Stimulated activated CD8-positive, alpha-beta memory T cell treated with anti-CD3 and anti-CD28 coated beads, Interleukin-4, amount 100 ng/mL, for 1 hour (primary cell): ENCODE data around the gene PSORS1C1.
"Not testable (repeated sequence)": the region's sequence is repeated elsewhere in the genome, so short reads cannot be mapped to it uniquely, and the experiment has no call there.

Experiments used
- DNase-seq, 2 donors: peaks; one replicate each; pipeline ENCODE4 v3.0.0-alpha.2; 2020; ENCODE audit warnings: low read depth in 2 of 2, low spot score in 1 of 2

Gene PSORS1C1

DNA sequence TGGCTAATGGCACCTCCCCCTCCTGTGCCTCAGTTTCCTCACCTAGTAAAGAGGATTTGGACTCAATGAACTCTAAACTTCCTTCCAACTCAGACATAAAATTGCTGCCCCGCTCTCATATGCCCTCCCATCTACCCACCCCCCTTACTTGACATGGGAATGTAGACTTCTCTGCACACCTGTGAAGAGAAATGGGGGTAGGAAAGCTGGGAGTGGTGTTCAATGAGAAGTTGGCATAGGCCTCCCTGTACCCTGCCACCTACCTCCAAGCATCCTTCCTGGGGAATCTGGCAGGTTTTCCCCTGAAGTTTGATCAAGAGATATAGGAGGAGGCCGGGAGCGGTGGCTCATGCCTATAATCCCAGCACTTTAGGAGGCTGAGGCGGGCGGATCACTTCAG lies 59.8 kb downstream of the PSORS1C1 start:
- DNase-seq = no peak

DNA sequence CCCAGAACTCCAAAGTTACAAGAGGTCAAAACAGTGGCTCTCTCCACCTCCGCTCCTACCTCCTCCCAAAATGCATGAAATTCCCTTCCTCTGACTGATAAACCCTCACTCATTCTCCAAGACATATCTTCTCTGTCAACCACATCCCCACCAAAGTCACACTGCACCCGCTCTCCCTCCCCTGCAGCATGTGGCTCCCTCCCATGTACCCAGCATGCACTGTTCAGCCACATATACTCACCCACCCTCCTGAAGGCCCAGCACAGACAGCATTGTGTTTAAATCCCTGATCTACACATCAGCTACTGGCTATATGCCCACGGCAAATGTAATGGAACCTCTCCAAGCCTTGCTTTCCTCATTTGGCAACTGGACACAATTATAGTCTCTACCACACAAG lies 61.4 kb downstream of the PSORS1C1 start:
- DNase-seq = no peak

DNA sequence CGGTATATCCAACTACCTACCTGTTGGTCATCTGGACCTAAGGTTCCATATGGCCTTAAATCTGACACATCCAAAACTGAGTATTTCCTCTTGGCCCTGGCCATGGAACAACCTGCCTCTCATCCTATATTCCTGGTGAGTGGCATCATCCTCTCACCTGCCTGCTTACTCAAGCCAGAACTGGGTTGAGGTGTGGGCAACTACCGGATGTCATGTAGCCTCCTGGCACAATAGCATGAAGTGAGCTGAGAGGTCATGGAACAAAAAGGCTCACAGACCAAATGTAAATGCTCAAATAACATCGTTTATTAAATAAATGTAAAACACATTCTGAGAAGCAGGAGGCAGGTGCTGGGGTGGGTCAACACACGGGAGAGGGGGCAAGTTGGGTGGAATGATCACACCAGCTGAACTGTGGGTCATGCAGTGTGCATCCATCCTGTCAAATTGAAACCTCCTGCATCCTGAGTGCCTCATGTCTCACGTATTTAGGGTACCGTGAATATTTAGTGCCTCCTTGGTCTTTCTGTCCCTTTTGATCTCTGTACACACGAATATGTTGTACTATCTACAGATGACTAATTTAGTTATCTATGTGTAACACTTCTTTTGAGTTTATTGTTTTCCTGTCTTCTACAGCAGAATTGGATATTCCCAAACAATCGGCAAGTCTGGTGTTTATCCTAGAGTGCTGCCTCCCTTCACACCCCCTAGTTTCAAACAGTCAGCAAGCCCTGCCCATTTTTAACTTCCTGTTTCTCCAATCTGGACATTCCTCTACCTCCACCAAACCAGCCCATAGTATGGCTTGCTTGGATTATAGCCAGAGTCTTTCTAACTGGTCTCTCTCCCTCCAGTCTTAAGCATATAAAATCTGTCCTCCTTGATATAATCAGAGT lies 63.8 kb downstream of the PSORS1C1 start:
- DNase-seq = no peak

- DNase-seq = no peak
Observed at GRCh38 chr6:31179042-31179386, 64.4 kb downstream of the PSORS1C1 start.

DNA sequence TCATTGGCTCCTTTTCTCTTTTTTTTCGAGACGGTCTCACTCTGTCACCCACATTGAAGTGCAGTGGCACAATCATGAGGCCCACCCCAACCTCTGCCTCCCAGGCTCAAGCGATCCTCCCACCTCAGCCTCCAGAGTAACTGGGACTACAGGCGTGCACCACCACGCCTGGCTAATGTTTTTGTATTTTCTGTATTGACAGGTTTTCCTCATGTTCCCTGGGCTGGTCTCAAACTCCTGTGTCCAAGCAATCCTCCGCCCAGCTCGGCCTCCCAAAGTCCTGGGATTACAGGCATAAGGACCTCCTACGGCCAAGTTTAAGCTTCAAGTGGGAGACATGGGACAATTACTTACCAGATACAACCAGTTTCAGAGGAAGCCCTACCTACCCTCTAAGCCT lies 65.3 kb downstream of the PSORS1C1 start:
- no peak for DNase-seq

DNA sequence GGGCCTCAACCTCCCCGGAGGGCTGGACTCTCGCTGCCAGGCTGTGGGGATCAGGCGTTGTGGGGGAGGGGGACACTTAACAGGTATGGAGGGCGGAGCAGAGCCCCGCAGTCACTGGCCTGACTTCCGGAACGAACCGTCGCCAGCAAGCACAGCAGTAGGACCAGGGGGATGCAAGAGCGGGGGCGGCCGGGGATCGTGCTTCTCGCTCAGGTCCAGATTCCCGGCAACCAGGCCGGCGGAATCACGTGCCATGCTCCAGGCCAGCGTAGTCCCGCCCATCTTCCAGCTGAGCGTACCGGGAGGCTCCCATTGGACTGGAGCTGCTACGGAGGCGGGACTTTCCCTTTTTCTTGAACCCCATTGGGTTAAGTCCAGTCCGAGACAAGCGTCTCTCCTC lies 65.9 kb downstream of the PSORS1C1 start:
- no peak for DNase-seq

DNA sequence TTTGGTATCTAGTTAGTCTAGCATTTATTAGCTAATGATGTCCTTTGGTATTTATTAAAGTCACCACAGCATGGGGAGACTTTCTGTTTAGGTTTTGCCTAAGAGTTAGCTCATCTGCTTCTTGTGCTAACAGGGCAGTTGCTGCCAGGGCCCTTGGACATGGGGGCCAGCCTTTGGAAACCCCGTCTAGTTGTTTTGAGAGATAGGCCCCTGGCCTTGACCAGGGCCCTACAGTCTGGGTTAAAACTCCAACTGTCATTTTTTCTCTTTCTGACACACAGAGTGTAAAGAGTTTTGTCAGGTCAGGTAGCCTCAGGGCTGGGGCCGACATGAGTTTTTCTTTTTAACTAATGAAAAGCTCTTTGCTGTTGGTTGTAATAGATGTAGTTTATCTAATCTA lies 68.7 kb downstream of the PSORS1C1 start:
- not testable (repeated sequence) for DNase-seq

GRCh38 chr6:31183859-31184258 lies 69.3 kb downstream of the PSORS1C1 start:
- not testable (repeated sequence) for DNase-seq

GRCh38 chr6:31185695-31186051 lies 71.1 kb downstream of the PSORS1C1 start:
- not testable (repeated sequence) for DNase-seq

GRCh38 chr6:31186052-31186734 lies 71.6 kb downstream of the PSORS1C1 start:
- no peak for DNase-seq

GRCh38 chr6:31187780-31188194 lies 73.2 kb downstream of the PSORS1C1 start:
- DNase-seq = no peak

DNA sequence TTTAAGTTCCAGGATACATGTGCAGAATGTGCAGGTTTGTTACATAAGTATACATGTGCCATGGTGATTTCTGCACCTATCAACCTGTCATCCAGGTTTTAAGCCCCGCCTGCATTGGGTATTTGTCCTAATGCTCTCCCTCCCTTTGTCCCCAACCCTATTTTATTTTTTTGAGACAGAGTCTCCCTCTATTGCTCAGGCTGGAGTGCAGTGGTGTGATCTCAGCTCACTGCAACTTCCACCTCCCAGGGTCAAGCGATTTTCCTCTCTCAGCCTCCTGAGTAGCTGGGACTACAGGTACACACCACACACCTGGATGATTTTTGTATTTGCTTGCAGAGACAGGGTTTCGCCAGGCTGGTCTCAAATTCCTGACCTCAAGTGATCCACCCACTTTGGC lies 74.6 kb downstream of the PSORS1C1 start:
- DNase-seq = not testable (repeated sequence)
